Measurements from ENCODE around the gene TSN.

- peak; percentile 97 for TF ChIP-seq RAD21 (conservative IDR thresholded peaks at IDR 0.05)
- no peak for TF ChIP-seq POLR2AphosphoS5 (IDR thresholded peaks at IDR 0.05)
- TF ChIP-seq CTCF (IDR thresholded peaks at IDR 0.05; ENCODE audit: poor library complexity, severe bottlenecking) = peak; percentile 91
Observed at GRCh38 chr2:121810959-121811853, 55.8 kb downstream of the TSN start.
